Measurements from ENCODE around the gene LRP1B. TPM values are rescaled to one million over a fixed set of nuclear protein-coding genes. Genes with fewer than 3 reads are reported as not detected.

The LRP1B gene
- total and polyA plus RNA-seq, 2 donors from 2014 or later, result 0.69 to 1.2 TPM

DNA sequence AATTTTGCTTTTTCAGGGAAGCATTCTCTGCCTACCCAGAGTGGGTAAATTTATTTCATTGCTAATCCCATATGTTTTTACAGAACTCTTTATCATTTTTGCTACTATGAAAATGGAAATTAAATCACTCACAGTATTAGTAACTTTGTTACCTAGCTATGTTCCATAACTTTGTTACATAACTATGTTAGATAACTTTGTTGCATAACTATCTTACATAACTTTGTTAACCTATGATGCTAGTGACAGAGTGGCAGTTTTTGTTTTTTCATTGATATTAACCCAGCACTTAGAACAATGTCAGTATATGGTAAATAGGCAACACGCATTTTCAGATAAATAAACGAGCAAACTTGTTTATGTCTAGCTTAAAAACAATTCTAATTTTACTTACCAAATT is 286.6 kb downstream of the LRP1B start:
- Histone ChIP-seq H3K36me3 (ENCODE audit: control insufficient read depth in 2 of 3, insufficient read depth in 3 of 3, low read length in 3 of 3) (no peaks in the 10 kb centered on the region), H3K27ac (ENCODE audit: low read depth in 2 of 2, low read length in 2 of 2) (no peak overlapping the region), H3K4me1 (ENCODE audit: control insufficient read depth in 2 of 3, insufficient read depth in 2 of 3, low read depth in 1 of 3, low read length in 3 of 3) (no peaks in the 10 kb centered on the region), H3K9ac (ENCODE audit: low read length in 3 of 3) (no peak overlapping the region), H3K9me3 (ENCODE audit: control insufficient read depth in 2 of 3, insufficient read depth in 1 of 3, low read length in 3 of 3) (no peaks in the 10 kb centered on the region), H3K27me3 (ENCODE audit: control insufficient read depth, insufficient read depth, low read length) (no peaks in the 10 kb centered on the region), H3K4me3 (ENCODE audit: low read length in 3 of 3) (no peak overlapping the region)
- DNase-seq (no peak), FAIRE-seq (no peak)
- TF ChIP-seq, protein P1, sequence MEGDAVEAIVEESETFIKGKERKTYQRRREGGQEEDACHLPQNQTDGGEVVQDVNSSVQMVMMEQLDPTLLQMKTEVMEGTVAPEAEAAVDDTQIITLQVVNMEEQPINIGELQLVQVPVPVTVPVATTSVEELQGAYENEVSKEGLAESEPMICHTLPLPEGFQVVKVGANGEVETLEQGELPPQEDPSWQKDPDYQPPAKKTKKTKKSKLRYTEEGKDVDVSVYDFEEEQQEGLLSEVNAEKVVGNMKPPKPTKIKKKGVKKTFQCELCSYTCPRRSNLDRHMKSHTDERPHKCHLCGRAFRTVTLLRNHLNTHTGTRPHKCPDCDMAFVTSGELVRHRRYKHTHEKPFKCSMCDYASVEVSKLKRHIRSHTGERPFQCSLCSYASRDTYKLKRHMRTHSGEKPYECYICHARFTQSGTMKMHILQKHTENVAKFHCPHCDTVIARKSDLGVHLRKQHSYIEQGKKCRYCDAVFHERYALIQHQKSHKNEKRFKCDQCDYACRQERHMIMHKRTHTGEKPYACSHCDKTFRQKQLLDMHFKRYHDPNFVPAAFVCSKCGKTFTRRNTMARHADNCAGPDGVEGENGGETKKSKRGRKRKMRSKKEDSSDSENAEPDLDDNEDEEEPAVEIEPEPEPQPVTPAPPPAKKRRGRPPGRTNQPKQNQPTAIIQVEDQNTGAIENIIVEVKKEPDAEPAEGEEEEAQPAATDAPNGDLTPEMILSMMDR (IDR thresholded peaks at IDR 0.05; ENCODE audit: borderline replicate concordance, extremely low read depth, insufficient read depth), result no peak
- intact Hi-C loops (cut with DNase I), result no loop called here

DNA sequence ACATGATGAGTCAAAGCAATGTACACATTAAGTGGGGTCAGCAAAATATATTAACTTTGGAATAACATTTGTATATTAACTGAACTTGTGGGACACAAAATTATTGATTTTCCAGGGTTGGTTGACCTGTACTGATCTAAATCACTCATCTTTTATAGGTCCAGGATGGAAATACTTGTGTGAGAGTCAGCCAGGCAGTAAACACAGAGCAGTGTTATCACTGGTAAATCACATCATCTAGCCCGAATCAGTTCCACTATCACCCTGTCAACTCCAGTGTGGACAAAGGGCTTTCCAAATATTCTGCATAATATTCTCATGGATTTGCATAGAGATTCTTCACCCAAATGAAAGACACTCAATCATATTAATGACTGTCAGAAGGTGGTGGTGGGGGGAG is 295.7 kb downstream of the LRP1B start:
- Histone ChIP-seq H3K9me3 (ENCODE audit: control insufficient read depth in 2 of 3, insufficient read depth in 1 of 3, low read length in 3 of 3) (no peaks in the 10 kb centered on the region), H3K27me3 (ENCODE audit: control insufficient read depth, insufficient read depth, low read length) (no peaks in the 10 kb centered on the region), H3K4me3 (ENCODE audit: low read length in 3 of 3) (no peak overlapping the region), H3K9ac (ENCODE audit: low read length in 3 of 3) (no peak overlapping the region), H3K27ac (ENCODE audit: low read depth in 2 of 2, low read length in 2 of 2) (no peak overlapping the region), H3K36me3 (ENCODE audit: control insufficient read depth in 2 of 3, insufficient read depth in 3 of 3, low read length in 3 of 3) (no peaks in the 10 kb centered on the region), H3K4me1 (ENCODE audit: control insufficient read depth in 2 of 3, insufficient read depth in 2 of 3, low read depth in 1 of 3, low read length in 3 of 3) (no peaks in the 10 kb centered on the region)
- DNase-seq, result no peak
- intact Hi-C loops (cut with DNase I), result no loop called here
- FAIRE-seq, result no peak
- TF ChIP-seq, protein P1 (IDR thresholded peaks at IDR 0.05; ENCODE audit: borderline replicate concordance, extremely low read depth, insufficient read depth), result no peak

DNA sequence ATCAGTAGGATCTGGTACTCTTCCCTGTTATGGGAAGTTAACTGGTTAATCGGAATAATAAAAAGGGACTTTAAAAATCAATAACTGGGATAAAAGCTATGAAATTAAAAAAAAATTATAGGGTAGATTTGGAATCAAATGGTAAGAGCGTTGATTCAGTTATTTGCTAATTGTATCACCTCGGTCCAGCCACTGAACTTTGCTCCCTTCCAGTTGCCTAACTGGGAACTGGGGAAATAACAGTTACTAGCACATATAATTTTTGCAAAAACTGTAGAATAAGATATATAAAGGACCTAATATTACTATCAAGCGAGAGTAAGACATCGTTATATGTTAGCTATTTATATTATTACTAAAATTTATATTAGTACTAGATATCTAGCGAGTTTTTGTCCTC is 302.1 kb downstream of the LRP1B start:
- FAIRE-seq (no peak), DNase-seq (no peak)
- no peak overlapping the region for H3K9ac ChIP-seq (ENCODE audit: low read length in 3 of 3)
- H3K36me3 ChIP-seq (ENCODE audit: control insufficient read depth in 2 of 3, insufficient read depth in 3 of 3, low read length in 3 of 3), result no peaks in the 10 kb centered on the region
- no peak overlapping the region for H3K27ac ChIP-seq (ENCODE audit: low read depth in 2 of 2, low read length in 2 of 2)
- H3K4me1 ChIP-seq (ENCODE audit: control insufficient read depth in 2 of 3, insufficient read depth in 2 of 3, low read depth in 1 of 3, low read length in 3 of 3), result no peaks in the 10 kb centered on the region
- TF ChIP-seq, protein P1 (IDR thresholded peaks at IDR 0.05; ENCODE audit: borderline replicate concordance, extremely low read depth, insufficient read depth), result no peak
- H3K9me3 ChIP-seq (ENCODE audit: control insufficient read depth in 2 of 3, insufficient read depth in 1 of 3, low read length in 3 of 3), result no peaks in the 10 kb centered on the region
- H3K27me3 ChIP-seq (ENCODE audit: control insufficient read depth, insufficient read depth, low read length), result no peaks in the 10 kb centered on the region
- intact Hi-C loops (cut with DNase I), result no loop called here
- H3K4me3 ChIP-seq (ENCODE audit: low read length in 3 of 3), result no peak overlapping the region

DNA sequence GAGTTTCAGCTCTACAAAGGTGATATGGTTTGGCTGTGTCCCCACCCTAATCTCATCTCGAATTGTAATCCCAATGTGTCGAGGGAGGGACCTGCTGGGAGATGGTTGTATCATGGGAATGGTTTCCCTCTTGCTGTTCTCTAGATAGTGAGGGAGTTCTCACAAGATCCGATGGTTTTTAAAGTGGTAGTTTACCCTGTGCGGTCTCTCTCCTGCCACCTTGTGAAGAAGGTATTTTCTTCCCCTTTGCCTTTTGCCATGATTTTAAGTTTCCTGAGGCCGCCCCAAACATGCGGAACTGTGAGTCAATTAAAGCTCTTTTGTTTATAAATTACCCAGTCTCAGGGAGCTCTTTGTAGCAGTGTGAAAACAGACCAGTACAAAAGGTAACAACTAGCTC is 306.0 kb downstream of the LRP1B start:
- Histone ChIP-seq H3K4me3 (ENCODE audit: low read length in 3 of 3) (no peak overlapping the region), H3K36me3 (ENCODE audit: control insufficient read depth in 2 of 3, insufficient read depth in 3 of 3, low read length in 3 of 3) (no peaks in the 10 kb centered on the region), H3K9me3 (ENCODE audit: control insufficient read depth in 2 of 3, insufficient read depth in 1 of 3, low read length in 3 of 3) (no peaks in the 10 kb centered on the region), H3K9ac (ENCODE audit: low read length in 3 of 3) (no peak overlapping the region), H3K4me1 (ENCODE audit: control insufficient read depth in 2 of 3, insufficient read depth in 2 of 3, low read depth in 1 of 3, low read length in 3 of 3) (no peaks in the 10 kb centered on the region), H3K27ac (ENCODE audit: low read depth in 2 of 2, low read length in 2 of 2) (no peak overlapping the region), H3K27me3 (ENCODE audit: control insufficient read depth, insufficient read depth, low read length) (no peaks in the 10 kb centered on the region)
- intact Hi-C loops (cut with DNase I), result no loop called here
- DNase-seq (no peak), FAIRE-seq (no peak)
- TF ChIP-seq, protein P1 (IDR thresholded peaks at IDR 0.05; ENCODE audit: borderline replicate concordance, extremely low read depth, insufficient read depth), result no peak
